Stimulated activated CD4-positive, alpha-beta T cell treated with anti-CD3 and anti-CD28 coated beads, Interleukin-4, amount 100 ng/mL, for 24 hours (primary cell): ENCODE data around the gene RIPPLY2.
"Not testable (repeated sequence)": the region's sequence is repeated elsewhere in the genome, so short reads cannot be mapped to it uniquely, and the experiment has no call there.

Source experiments
- DNase-seq: peaks from one replicate; pipeline ENCODE4 v3.0.0-alpha.2; 2020

Gene RIPPLY2

GRCh38 chr6:83860782-83861495 is 7.8 kb downstream of the RIPPLY2 start:
- no peak for DNase-seq

- DNase-seq, result no peak
Observed at GRCh38 chr6:83862776-83863471, 9.8 kb downstream of the RIPPLY2 start.

GRCh38 chr6:83867043-83867442 is 13.9 kb downstream of the RIPPLY2 start:
- DNase-seq, result no peak

GRCh38 chr6:83867527-83868161 is 14.5 kb downstream of the RIPPLY2 start:
- no peak for DNase-seq

- no peak for DNase-seq
Observed at GRCh38 chr6:83868639-83869038, 15.5 kb downstream of the RIPPLY2 start.

GRCh38 chr6:83870649-83871048 is 17.5 kb downstream of the RIPPLY2 start:
- no peak for DNase-seq

GRCh38 chr6:83872386-83873118 is 19.4 kb downstream of the RIPPLY2 start:
- DNase-seq, result no peak

- DNase-seq, result no peak
Observed at GRCh38 chr6:83873869-83874268, 20.7 kb downstream of the RIPPLY2 start.

- DNase-seq, result no peak
Observed at GRCh38 chr6:83875843-83876242, 22.7 kb downstream of the RIPPLY2 start.

GRCh38 chr6:83878902-83879644 is 25.9 kb downstream of the RIPPLY2 start:
- DNase-seq, result no peak

GRCh38 chr6:83879746-83880145 is 26.6 kb downstream of the RIPPLY2 start:
- DNase-seq, result no peak

- DNase-seq, result no peak
Observed at GRCh38 chr6:83883240-83883639, 30.1 kb downstream of the RIPPLY2 start.

- no peak for DNase-seq
Observed at GRCh38 chr6:83884523-83884922, 31.4 kb downstream of the RIPPLY2 start.

- DNase-seq, result no peak
Observed at GRCh38 chr6:83885984-83886383, 32.8 kb downstream of the RIPPLY2 start.

- DNase-seq, result no peak
Observed at GRCh38 chr6:83889621-83890020, 36.5 kb downstream of the RIPPLY2 start.

- DNase-seq, result no peak
Observed at GRCh38 chr6:83890520-83890919, 37.4 kb downstream of the RIPPLY2 start.

GRCh38 chr6:83891586-83891985 is 38.4 kb downstream of the RIPPLY2 start:
- no peak for DNase-seq

- DNase-seq, result no peak
Observed at GRCh38 chr6:83893024-83893423, 39.9 kb downstream of the RIPPLY2 start.

- DNase-seq, result not testable (repeated sequence)
Observed at GRCh38 chr6:83897094-83897493, 43.9 kb downstream of the RIPPLY2 start.

- DNase-seq, result no peak
Observed at GRCh38 chr6:83901624-83902023, 48.5 kb downstream of the RIPPLY2 start.

- no peak for DNase-seq
Observed at GRCh38 chr6:83904395-83904794, 51.2 kb downstream of the RIPPLY2 start.

GRCh38 chr6:83905648-83906047 is 52.5 kb downstream of the RIPPLY2 start:
- DNase-seq, result no peak
